HL-60 (cell line): ENCODE measurements around the gene THBS3.

Experiments used
- GABPA ChIP-seq: IDR thresholded peaks from 2 replicates; pipeline ENCODE4 v1.6.1; 2012; ENCODE audit warnings: low read depth
- TF ChIP-seq, protein P1 (sequence below): IDR thresholded peaks from one replicate; pipeline ENCODE4 v1.5.1; 2011; ENCODE audit warnings: low read length, control low read depth, inconsistent platforms; ENCODE audit not compliant: insufficient read depth

DNA sequence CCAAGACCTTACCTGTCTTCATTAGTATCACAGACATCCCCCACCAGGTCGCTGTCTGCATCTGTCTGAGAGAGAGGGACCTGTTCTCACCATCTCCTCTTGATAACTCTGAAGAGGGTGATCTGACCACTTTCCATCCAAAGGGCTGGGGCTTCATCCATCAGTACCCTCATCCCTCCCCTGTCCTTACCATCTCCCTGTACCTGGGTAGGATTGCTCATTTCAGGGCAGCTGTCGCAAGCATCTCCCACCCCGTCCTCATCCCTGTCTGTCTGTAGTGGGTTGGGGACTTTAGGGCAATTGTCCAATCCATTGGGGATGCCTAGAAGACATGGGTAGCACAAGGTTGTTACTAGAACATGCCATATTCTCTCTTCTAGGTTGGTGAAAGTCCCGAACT, 7.9 kb downstream of the THBS3 start:
- TF ChIP-seq, protein P1, sequence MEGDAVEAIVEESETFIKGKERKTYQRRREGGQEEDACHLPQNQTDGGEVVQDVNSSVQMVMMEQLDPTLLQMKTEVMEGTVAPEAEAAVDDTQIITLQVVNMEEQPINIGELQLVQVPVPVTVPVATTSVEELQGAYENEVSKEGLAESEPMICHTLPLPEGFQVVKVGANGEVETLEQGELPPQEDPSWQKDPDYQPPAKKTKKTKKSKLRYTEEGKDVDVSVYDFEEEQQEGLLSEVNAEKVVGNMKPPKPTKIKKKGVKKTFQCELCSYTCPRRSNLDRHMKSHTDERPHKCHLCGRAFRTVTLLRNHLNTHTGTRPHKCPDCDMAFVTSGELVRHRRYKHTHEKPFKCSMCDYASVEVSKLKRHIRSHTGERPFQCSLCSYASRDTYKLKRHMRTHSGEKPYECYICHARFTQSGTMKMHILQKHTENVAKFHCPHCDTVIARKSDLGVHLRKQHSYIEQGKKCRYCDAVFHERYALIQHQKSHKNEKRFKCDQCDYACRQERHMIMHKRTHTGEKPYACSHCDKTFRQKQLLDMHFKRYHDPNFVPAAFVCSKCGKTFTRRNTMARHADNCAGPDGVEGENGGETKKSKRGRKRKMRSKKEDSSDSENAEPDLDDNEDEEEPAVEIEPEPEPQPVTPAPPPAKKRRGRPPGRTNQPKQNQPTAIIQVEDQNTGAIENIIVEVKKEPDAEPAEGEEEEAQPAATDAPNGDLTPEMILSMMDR: no peak
- TF ChIP-seq GABPA: no peak
